H1 (cell line): ENCODE results near the gene CALM3. TPM values are rescaled to one million over a fixed set of nuclear protein-coding genes. Genes with fewer than 3 reads are reported as not detected.

Experiments used
- CTCF ChIA-PET: fragments of 300-600 bp; sonication (Branson Sonifier 250); formaldehyde crosslinking; loops from one replicate; lab custom pipeline; 2021; ENCODE audit not compliant: partially characterized antibody; lab: Charles Lee
- POLR2A ChIA-PET: fragments of 300-600 bp; sonication (Branson Sonifier 250); formaldehyde crosslinking; loops from one replicate; lab custom pipeline; 2021; ENCODE audit warnings: inconsistent platforms; ENCODE audit not compliant: partially characterized antibody; lab: Charles Lee
- DNase-seq, 2 experiments: peaks; one replicate each; pipeline versions ENCODE4 v3.0.0 to v3.0.0-alpha.2; 2010 to 2022; ENCODE audit warnings: low spot score in 2 of 2, low read depth in 1 of 2, mixed read lengths in 1 of 2
- FAIRE-seq: peaks from 2 replicates; lab custom pipeline; 2011; peaks lifted over from hg19 to GRCh38; lab: Jason Lieb, UNC
- H2AFZ ChIP-seq: 2 replicates; pipeline ENCODE4 v1.8.1; 2012; ENCODE audit warnings: low read length, inconsistent platforms
- H2AK5ac ChIP-seq: 2 replicates; pipeline ENCODE4 v1.6.1; 2013; ENCODE audit warnings: low read depth, low read length
- H2BK120ac ChIP-seq: replicated peaks from 2 replicates; pipeline ENCODE3; 2013; ENCODE audit warnings: low read depth, low read length, inconsistent platforms
- H2BK12ac ChIP-seq: 2 replicates; pipeline ENCODE4 v1.6.1; 2013; ENCODE audit warnings: low read depth, low read length
- H2BK15ac ChIP-seq: 2 replicates; pipeline ENCODE4 v1.6.1; 2013; ENCODE audit warnings: low read length
- H2BK20ac ChIP-seq: 2 replicates; pipeline ENCODE4 v1.6.1; 2013; ENCODE audit warnings: low read length
- H2BK5ac ChIP-seq: 2 replicates; pipeline ENCODE4 v1.6.1; 2013; ENCODE audit warnings: low read depth, low read length
- H3K14ac ChIP-seq: 2 replicates; pipeline ENCODE4 v1.6.1; 2013; ENCODE audit warnings: inconsistent platforms; ENCODE audit not compliant: insufficient read length
- H3K18ac ChIP-seq: 2 replicates; pipeline ENCODE4 v1.6.1; 2013; ENCODE audit warnings: low read length; ENCODE audit errors: extremely low read depth
- H3K23ac ChIP-seq: 2 replicates; pipeline ENCODE4 v1.6.1; 2013; ENCODE audit warnings: inconsistent platforms; ENCODE audit not compliant: insufficient read length
- H3K23me2 ChIP-seq: 2 replicates; pipeline ENCODE4 v1.6.1; 2013; ENCODE audit warnings: low read depth, low read length
- H3K27ac ChIP-seq: 2 replicates; pipeline ENCODE4 v1.6.1; 2011; ENCODE audit warnings: low read depth, low read length, inconsistent platforms
- H3K27me3 ChIP-seq, 4 experiments: replicated peaks in 1 of 4; 1 replicate in 1 of 4; 2 replicates in 3 of 4; pipeline versions ENCODE4 v1.6.1 to v1.8.1; 2011 to 2013; ENCODE audit warnings: low read length in 3 of 4, mild to moderate bottlenecking in 3 of 4, inconsistent platforms in 2 of 4, mixed read lengths in 2 of 4, moderate library complexity in 1 of 4; ENCODE audit not compliant: control insufficient read depth in 3 of 4, insufficient read depth in 3 of 4; ENCODE audit errors: extremely low read depth in 1 of 4
- H3K36me3 ChIP-seq, 4 experiments: 2 replicates each; pipeline versions ENCODE4 v1.6.1 to v1.8.1; 2011 to 2013; ENCODE audit warnings: mild to moderate bottlenecking in 4 of 4, low read length in 3 of 4, moderate library complexity in 2 of 4, control low read depth in 1 of 4, inconsistent platforms in 1 of 4; ENCODE audit not compliant: insufficient read depth in 4 of 4, control insufficient read depth in 2 of 4
- H3K4ac ChIP-seq: replicated peaks from 2 replicates; pipeline ENCODE3; 2013; ENCODE audit warnings: low read length, low read depth, mixed read lengths, inconsistent platforms; ENCODE audit not compliant: insufficient read length
- H3K4me1 ChIP-seq, 4 experiments: replicated peaks in 1 of 4; 1 replicate in 1 of 4; 2 replicates in 3 of 4; pipeline versions ENCODE4 v1.6.1 to v1.8.1; 2011 to 2013; ENCODE audit warnings: low read length in 3 of 4, inconsistent platforms in 2 of 4, mixed read lengths in 1 of 4; ENCODE audit not compliant: insufficient read depth in 4 of 4, control insufficient read depth in 3 of 4
- H3K4me2 ChIP-seq, 2 experiments: 2 replicates each; pipeline versions ENCODE4 v1.6.1 to v1.8.1; 2011 to 2013; ENCODE audit warnings: low read depth in 2 of 2, low read length in 2 of 2, control low read depth in 1 of 2, inconsistent platforms in 1 of 2, mild to moderate bottlenecking in 1 of 2; ENCODE audit not compliant: insufficient read depth in 1 of 2
- H3K4me3 ChIP-seq, 4 experiments: fragments of 200-600, 300-600 bp in 1 of 4; sonication (generic), shearing (Covaris generic), sonication (Bioruptor Twin) in 1 of 4; 2 replicates each; pipeline versions ENCODE4 v1.5.1 to v1.8.1; 2011 to 2016; ENCODE audit warnings: low read length in 4 of 4, low read depth in 3 of 4, control low read depth in 2 of 4, inconsistent platforms in 2 of 4, mild to moderate bottlenecking in 2 of 4, mixed read lengths in 1 of 4, moderate library complexity in 1 of 4; ENCODE audit not compliant: insufficient read depth in 2 of 4; ENCODE audit errors: extremely low read depth in 1 of 4
- H3K56ac ChIP-seq: replicated peaks from 2 replicates; pipeline ENCODE3; 2013; ENCODE audit warnings: low read depth, mild to moderate bottlenecking, mixed read lengths, low read length, inconsistent platforms; ENCODE audit not compliant: insufficient read length
- H3K79me1 ChIP-seq: 2 replicates; pipeline ENCODE4 v1.6.1; 2013; ENCODE audit warnings: low read depth, low read length, control low read depth
- H3K79me2 ChIP-seq, 2 experiments: 2 replicates each; pipeline versions ENCODE4 v1.6.1 to v1.8.1; 2012 to 2013; ENCODE audit warnings: low read length in 2 of 2, mild to moderate bottlenecking in 2 of 2, inconsistent platforms in 1 of 2; ENCODE audit not compliant: insufficient read depth in 2 of 2, control insufficient read depth in 1 of 2
- H3K9ac ChIP-seq, 4 experiments: replicated peaks in 1 of 4; 1 replicate in 1 of 4; 2 replicates in 3 of 4; pipeline versions ENCODE4 v1.6.1 to v1.8.1; 2011 to 2013; ENCODE audit warnings: low read depth in 3 of 4, low read length in 3 of 4, control low read depth in 2 of 4, mild to moderate bottlenecking in 2 of 4, moderate library complexity in 2 of 4, inconsistent platforms in 1 of 4; ENCODE audit errors: extremely low read depth in 1 of 4
- H3K9me3 ChIP-seq, 2 experiments: 2 replicates each; pipeline versions ENCODE4 v1.6.1 to v1.8.1; 2012 to 2013; ENCODE audit warnings: mild to moderate bottlenecking in 2 of 2, moderate library complexity in 2 of 2, control low read depth in 1 of 2, inconsistent platforms in 1 of 2, low read depth in 1 of 2, low read length in 1 of 2, mixed read lengths in 1 of 2; ENCODE audit not compliant: insufficient read depth in 2 of 2
- H4K20me1 ChIP-seq, 2 experiments: replicated peaks in 1 of 2; 2 replicates each; pipeline versions ENCODE3 to v1.8.1; 2011 to 2013; ENCODE audit warnings: inconsistent platforms in 2 of 2, low read length in 2 of 2, mild to moderate bottlenecking in 1 of 2; ENCODE audit not compliant: insufficient read depth in 2 of 2, control insufficient read depth in 1 of 2
- H4K5ac ChIP-seq: 2 replicates; pipeline ENCODE4 v1.6.1; 2013; ENCODE audit warnings: low read length, low read depth, mixed read lengths, inconsistent platforms; ENCODE audit not compliant: insufficient read length
- H4K8ac ChIP-seq: 2 replicates; pipeline ENCODE4 v1.8.0; 2013; ENCODE audit warnings: mild to moderate bottlenecking, moderate library complexity, low read length, inconsistent platforms; ENCODE audit not compliant: insufficient read depth; ENCODE audit errors: extremely low read depth
- H4K91ac ChIP-seq: replicated peaks from 2 replicates; pipeline ENCODE3; 2013; ENCODE audit warnings: low read length, mixed read lengths, inconsistent platforms; ENCODE audit not compliant: insufficient read length
- POLR2AphosphoS5 ChIP-seq: IDR thresholded peaks from 2 replicates; pipeline ENCODE4 v1.6.1; 2011; ENCODE audit warnings: low read depth, low read length
- TBP ChIP-seq: IDR thresholded peaks from 2 replicates; pipeline ENCODE4 v1.6.1; 2011; ENCODE audit warnings: low read depth, low read length, improper control_type of control experiment
- WGBS, 2 experiments: shearing (Covaris generic) in 1 of 2; methylation state at CpG; one replicate each; pipeline versions ENCODE4 v1.1.6 to v1.1.7; 2013 to 2015; ENCODE audit warnings: low lambda C conversion rate in 2 of 2, mixed read lengths in 2 of 2, inconsistent platforms in 1 of 2, low coverage in 1 of 2, missing lambda C conversion rate in 1 of 2; ENCODE audit not compliant: insufficient replicate concordance in 2 of 2, insufficient coverage in 1 of 2, insufficient read length in 1 of 2; ENCODE audit errors: extremely low coverage in 1 of 2, missing lambda C conversion rate in 1 of 2; 5-methylcytosine and 5-hydroxymethylcytosine counted together
- polyA plus RNA-seq, 7 experiments: library from polyadenylated mRNA; depleted of rRNA in 3 of 7; stranded (reverse) in 5 of 7; unstranded in 2 of 7; fragments of >200 nt in 5 of 7; fragments of 200-250 nt in 2 of 7; gene quantifications; 1 replicate in 5 of 7; 2 replicates in 1 of 7; 4 replicates in 1 of 7; pipeline versions ENCODE4 v1.2.1 to v1.2.3, GENCODE V29; 2011 to 2013; ENCODE audit warnings: missing spikeins in 2 of 7, mixed read lengths in 2 of 7
- total RNA-seq: library from RNA; stranded (reverse); fragmentation: NEBNext Ultra II Directional; extraction: Animal tissue kit (Norgen Biotek cat#: 25700); gene quantifications from 2 replicates; pipeline ENCODE4 v1.2.1, GENCODE V29; 2021

Gene CALM3
- total and polyA plus RNA-seq, 2 of the 8 experiments (the other 6 are each of a cell fraction or from before 2014, with no cell fraction given): 315 to 326 TPM

GRCh38 chr19:46610851-46611770, 10.0 kb downstream of the CALM3 start:
- ChIA-PET CTCF (interaction anchor here (0.9 to 15.6 kb wide), 7 partner anchors 10 to 93 kb away, joined by 4 to 341 read pairs (median 8); partner anchors contain the start of genes CALM3, DACT3 and PTGIR), POLR2A (interaction anchor here (0.7 to 3.5 kb wide), 7 partner anchors 9 to 50 kb away, joined by 3 to 28 read pairs (median 3); partner anchors contain the start of gene CALM3)
- DNase-seq (no peak), FAIRE-seq (no peak)
- Histone ChIP-seq H3K4me1 (no peaks in the 10 kb centered on the region), H3K36me3 (peaks cover 12 to 38% (median 34%) of the 10 kb centered on the region in 4 experiments; a peak in 7 of 8 replicates), H3K23me2 (no peaks in the 10 kb centered on the region), H3K14ac (no peak overlapping the region), H2AFZ (no peak overlapping the region), H3K27me3 (no peaks in the 10 kb centered on the region), H3K4me2 (no peak overlapping the region), H3K79me2 (no peaks in the 10 kb centered on the region; a peak in 1 of 4 replicates), H2BK20ac (no peak overlapping the region), H2BK12ac (no peak overlapping the region), H3K27ac (no peak overlapping the region), H2BK5ac (no peak overlapping the region), H3K4ac (no peak overlapping the region), H2BK120ac (no peak overlapping the region), H3K18ac (no peak overlapping the region), H4K5ac (no peak overlapping the region), H2BK15ac (no peak overlapping the region), H3K4me3 (no peak overlapping the region), H2AK5ac (no peak overlapping the region), H3K9me3 (no peaks in the 10 kb centered on the region), H4K20me1 (peaks cover 0 to 11% of the 10 kb centered on the region in 2 experiments), H3K56ac (no peak overlapping the region), H4K91ac (no peak overlapping the region), H4K8ac (peak overlapping the region; percentile 87), H3K23ac (no peak overlapping the region), H3K9ac (no peak overlapping the region; a peak in 1 of 7 replicates), H3K79me1 (no peaks in the 10 kb centered on the region)
- 86% methylated on average over 17 of the region's 17 CpGs; no CpG with 5 or more reads in 1 of the 2 experiments for WGBS, 2 experiments
- no peak for TF ChIP-seq TBP
- 0 out of 2 replicates have a peak, but pooled peaks have one; percentile 38 for TF ChIP-seq POLR2AphosphoS5
